ENCODE measurements around the gene TNFSF13B.
"Not testable (repeated sequence)": the region's sequence is repeated elsewhere in the genome, so short reads cannot be mapped to it uniquely, and the experiment has no call there.

The TNFSF13B gene

GRCh38 chr13:108283110-108283509 lies 13.6 kb downstream of the TNFSF13B start:
- DNase-seq: no peak

GRCh38 chr13:108288741-108289140 lies 19.2 kb downstream of the TNFSF13B start:
- DNase-seq: no peak

GRCh38 chr13:108289819-108290218 lies 20.3 kb downstream of the TNFSF13B start:
- no peak for DNase-seq

- DNase-seq: no peak
Observed at GRCh38 chr13:108297114-108297513, 27.6 kb downstream of the TNFSF13B start.

GRCh38 chr13:108302279-108302678 lies 32.8 kb downstream of the TNFSF13B start:
- DNase-seq: no peak

GRCh38 chr13:108304170-108305016 lies 34.9 kb downstream of the TNFSF13B start:
- DNase-seq: no peak

GRCh38 chr13:108305655-108306054 lies 36.1 kb downstream of the TNFSF13B start:
- DNase-seq: no peak

- DNase-seq: no peak
Observed at GRCh38 chr13:108306860-108307259, 37.3 kb downstream of the TNFSF13B start.

- not testable (repeated sequence) for DNase-seq
Observed at GRCh38 chr13:108311596-108311995, 42.1 kb downstream of the TNFSF13B start.

GRCh38 chr13:108313382-108313781 lies 43.9 kb downstream of the TNFSF13B start:
- no peak for DNase-seq

- DNase-seq: no peak
Observed at GRCh38 chr13:108315273-108315672, 45.8 kb downstream of the TNFSF13B start.

GRCh38 chr13:108315991-108316390 lies 46.5 kb downstream of the TNFSF13B start:
- DNase-seq: no peak

- no peak for DNase-seq
Observed at GRCh38 chr13:108316413-108316812, 46.9 kb downstream of the TNFSF13B start.

- peak; percentile 23 for DNase-seq
Observed at GRCh38 chr13:108322206-108322824, 52.8 kb downstream of the TNFSF13B start.

GRCh38 chr13:108323031-108323430 lies 53.5 kb downstream of the TNFSF13B start:
- no peak for DNase-seq

GRCh38 chr13:108325863-108326262 lies 56.3 kb downstream of the TNFSF13B start:
- no peak for DNase-seq

GRCh38 chr13:108326309-108326708 lies 56.8 kb downstream of the TNFSF13B start:
- no peak for DNase-seq

- no peak for DNase-seq
Observed at GRCh38 chr13:108328848-108329247, 59.3 kb downstream of the TNFSF13B start.

GRCh38 chr13:108332791-108333190 lies 63.3 kb downstream of the TNFSF13B start:
- no peak for DNase-seq

GRCh38 chr13:108342369-108343289 lies 73.1 kb downstream of the TNFSF13B start:
- no peak for DNase-seq

- DNase-seq: no peak
Observed at GRCh38 chr13:108345016-108345415, 75.5 kb downstream of the TNFSF13B start.

- DNase-seq: no peak
Observed at GRCh38 chr13:108346376-108346775, 76.9 kb downstream of the TNFSF13B start.

- no peak for DNase-seq
Observed at GRCh38 chr13:108349269-108349668, 79.8 kb downstream of the TNFSF13B start.
